ENCODE data around the gene BRINP3. TPM values are rescaled to one million over a fixed set of nuclear protein-coding genes. Genes with fewer than 3 reads are reported as not detected.

Gene BRINP3
- polyA plus RNA-seq, 3 donors, result 4.1 to 7.9 (median 5.3) TPM

- DNase-seq (ENCODE audit: low read depth in 3 of 3, low spot score in 2 of 3), result no peak
Observed at GRCh38 chr1:190453550-190453949, 24.1 kb downstream of the BRINP3 start.

GRCh38 chr1:190452272-190452848, 25.3 kb downstream of the BRINP3 start:
- no peak for DNase-seq (ENCODE audit: low read depth in 3 of 3, low spot score in 2 of 3)

GRCh38 chr1:190444464-190444863, 33.2 kb downstream of the BRINP3 start:
- DNase-seq (ENCODE audit: low read depth in 3 of 3, low spot score in 2 of 3), result no peak

- no peak for DNase-seq (ENCODE audit: low read depth in 3 of 3, low spot score in 2 of 3)
Observed at GRCh38 chr1:190439447-190439846, 38.2 kb downstream of the BRINP3 start.

GRCh38 chr1:190436615-190437014, 41.0 kb downstream of the BRINP3 start:
- no peak for DNase-seq (ENCODE audit: low read depth in 3 of 3, low spot score in 2 of 3)

GRCh38 chr1:190429932-190430331, 47.7 kb downstream of the BRINP3 start:
- DNase-seq (ENCODE audit: low read depth in 3 of 3, low spot score in 2 of 3), result no peak

DNA sequence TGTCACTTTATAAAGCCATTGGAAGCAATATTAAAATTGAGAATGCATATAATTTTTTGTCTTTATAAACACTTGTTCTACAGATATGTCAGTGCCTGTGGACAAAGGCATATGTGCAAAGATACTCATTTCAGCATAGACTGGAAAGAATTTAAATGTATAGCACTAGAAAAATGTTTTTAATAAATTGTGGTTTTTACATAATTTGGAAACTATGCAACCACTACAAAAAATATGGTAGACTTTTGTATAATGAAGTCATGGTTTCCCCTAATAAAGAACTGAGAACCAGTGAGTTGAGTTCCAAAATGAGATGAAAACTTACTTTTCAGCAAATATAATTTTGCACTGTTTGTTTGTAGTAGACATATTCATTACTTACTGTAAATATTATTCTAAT, 48.5 kb downstream of the BRINP3 start:
- DNase-seq (ENCODE audit: low read depth in 3 of 3, low spot score in 2 of 3), result no peak

DNA sequence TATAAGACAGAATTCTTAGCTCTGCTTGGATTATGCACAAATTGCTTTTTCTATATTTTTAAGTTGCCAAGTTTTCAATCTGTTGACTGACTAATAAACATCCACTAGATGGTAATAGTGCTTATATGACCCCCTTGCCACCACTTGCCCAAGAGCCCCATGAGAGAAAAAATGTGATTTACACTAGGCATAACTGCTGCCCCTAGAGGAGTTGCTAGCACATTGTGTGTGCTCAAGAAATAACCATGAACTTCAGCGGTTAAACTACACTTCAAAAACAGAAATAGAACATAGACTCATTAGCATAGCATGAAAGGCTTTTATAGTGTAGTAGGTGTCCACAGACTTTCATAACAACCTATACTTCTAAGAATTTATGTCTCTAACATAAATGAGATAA, 61.4 kb downstream of the BRINP3 start:
- DNase-seq (ENCODE audit: low read depth in 3 of 3, low spot score in 2 of 3), result no peak

DNA sequence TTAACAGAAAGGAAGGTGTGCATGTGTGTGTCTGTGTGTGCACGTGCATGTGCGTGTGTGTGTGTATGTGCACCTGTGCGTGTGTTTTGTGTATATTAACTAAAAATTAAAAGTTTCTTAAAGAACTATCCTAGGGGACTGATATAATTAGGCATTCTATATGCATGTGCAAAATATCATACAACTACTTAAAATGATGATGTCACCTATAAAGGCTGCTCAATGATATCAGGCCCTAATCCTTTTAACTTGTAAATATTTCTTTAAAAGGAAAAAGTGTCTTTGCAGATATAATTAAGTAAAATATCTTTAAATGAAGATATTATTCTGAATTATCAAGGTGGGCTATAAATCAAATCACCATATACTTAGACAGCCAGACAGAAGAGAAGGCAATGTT, 64.5 kb downstream of the BRINP3 start:
- no peak for DNase-seq (ENCODE audit: low read depth in 3 of 3, low spot score in 2 of 3)

DNA sequence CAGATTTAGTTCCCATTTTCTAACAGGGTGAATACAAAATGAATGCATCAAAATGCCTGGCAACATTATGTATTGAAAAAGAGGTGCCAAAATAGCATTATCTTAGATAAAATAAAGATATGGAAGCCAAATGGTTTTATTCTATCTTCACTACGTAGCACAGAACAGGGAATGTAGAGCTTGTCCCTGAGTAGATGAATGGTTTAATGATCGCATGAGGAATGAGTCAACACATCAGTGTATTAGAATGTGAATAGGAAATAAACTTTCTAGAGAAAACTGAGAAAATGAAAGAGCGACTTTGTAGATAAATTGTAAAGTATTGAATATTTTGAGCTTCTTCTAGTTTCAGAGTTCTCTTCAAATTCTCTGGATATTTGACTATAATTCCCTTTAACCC, 74.3 kb downstream of the BRINP3 start:
- no peak for DNase-seq (ENCODE audit: low read depth in 3 of 3, low spot score in 2 of 3)

DNA sequence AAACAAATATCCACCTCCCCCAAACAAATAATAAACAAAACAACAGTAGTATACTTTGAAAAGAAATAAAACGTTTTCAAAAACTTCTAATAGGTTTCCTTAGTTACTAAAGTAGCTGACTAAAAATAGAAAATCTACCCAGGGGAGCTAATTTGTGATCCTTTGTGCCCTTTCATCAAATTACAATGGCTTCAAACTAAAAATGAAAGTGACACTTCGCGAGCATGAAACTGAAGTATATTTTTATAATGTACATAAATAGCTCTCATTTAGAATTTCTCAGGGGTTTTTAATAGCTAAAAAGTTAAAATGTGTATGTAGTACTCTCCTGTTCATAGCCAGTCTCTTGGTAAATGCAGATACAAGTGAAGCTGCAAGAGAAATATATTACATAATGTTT, 78.4 kb downstream of the BRINP3 start:
- DNase-seq (ENCODE audit: low read depth in 3 of 3, low spot score in 2 of 3), result no peak

DNA sequence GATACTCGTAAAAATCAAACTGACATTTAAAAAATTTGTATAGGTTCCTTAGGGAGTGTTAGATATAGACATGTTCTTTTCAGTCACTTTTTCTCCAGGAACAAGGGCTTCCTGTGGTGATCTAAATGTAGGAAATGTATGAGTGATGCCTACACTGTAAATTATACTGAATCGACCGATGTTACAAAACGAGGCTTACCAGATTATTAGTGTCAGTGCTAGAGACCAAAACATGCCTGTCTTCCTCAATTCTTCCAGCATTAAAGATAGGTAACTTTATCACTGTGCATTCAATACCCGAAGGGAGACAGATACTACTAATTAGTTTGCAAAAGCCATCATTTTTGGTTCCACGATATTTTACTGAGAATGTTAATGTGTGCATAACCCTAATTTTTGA, 86.1 kb downstream of the BRINP3 start:
- no peak for DNase-seq (ENCODE audit: low read depth in 3 of 3, low spot score in 2 of 3)

DNA sequence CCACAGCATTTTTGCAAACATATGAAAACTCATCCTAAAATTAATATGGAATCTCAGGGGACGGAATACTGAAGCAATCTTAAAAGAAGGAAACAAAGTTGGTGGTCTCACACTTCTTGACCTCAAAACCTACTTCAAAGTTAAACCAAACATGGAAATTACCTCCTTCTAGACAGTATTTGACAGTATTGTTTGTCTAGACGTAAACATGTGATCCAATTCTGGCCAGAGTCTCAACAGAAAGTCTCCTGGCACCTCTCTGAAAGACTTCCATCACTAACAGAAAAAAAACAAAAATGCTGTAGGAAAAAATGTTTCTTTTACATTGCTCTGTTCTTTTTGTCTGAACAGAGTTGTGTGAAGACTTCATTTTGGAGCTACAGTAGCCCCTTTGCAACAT, 99.7 kb downstream of the BRINP3 start:
- DNase-seq (ENCODE audit: low read depth in 3 of 3, low spot score in 2 of 3), result no peak

GRCh38 chr1:190377294-190377693, 100.4 kb downstream of the BRINP3 start:
- no peak for DNase-seq (ENCODE audit: low read depth in 3 of 3, low spot score in 2 of 3)

GRCh38 chr1:190376044-190376443, 101.6 kb downstream of the BRINP3 start:
- no peak for DNase-seq (ENCODE audit: low read depth in 3 of 3, low spot score in 2 of 3)

- no peak for DNase-seq (ENCODE audit: low read depth in 3 of 3, low spot score in 2 of 3)
Observed at GRCh38 chr1:190373705-190374336, 103.8 kb downstream of the BRINP3 start.

- no peak for DNase-seq (ENCODE audit: low read depth in 3 of 3, low spot score in 2 of 3)
Observed at GRCh38 chr1:190367200-190367599, 110.5 kb downstream of the BRINP3 start.

- DNase-seq (ENCODE audit: low read depth in 3 of 3, low spot score in 2 of 3), result no peak
Observed at GRCh38 chr1:190365283-190365682, 112.4 kb downstream of the BRINP3 start.

DNA sequence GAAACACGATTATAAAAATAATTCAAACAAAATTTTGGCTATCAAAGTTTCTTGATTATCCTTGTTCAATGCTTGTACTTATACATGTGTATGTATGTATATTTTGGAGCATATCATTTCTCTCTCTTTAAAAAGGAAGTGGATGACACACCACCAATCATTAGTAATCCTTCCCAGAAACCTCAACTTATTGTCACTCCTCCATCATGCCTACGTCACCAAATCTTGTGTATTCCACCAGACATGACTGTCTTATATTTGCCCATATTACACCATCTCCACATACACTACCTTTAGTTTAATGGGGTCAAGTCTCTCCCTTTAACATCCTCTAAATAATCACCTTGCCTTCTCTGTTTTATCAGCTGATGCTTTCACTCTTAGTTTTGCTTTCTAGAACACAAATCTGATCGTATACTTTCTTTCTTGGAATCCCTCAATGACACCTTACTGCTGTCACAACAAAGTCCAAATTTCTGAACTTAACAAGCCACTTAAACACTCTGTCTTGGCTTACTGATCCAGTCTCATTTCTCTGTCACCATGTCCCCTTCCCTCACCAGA, 124.0 kb downstream of the BRINP3 start:
- no peak for DNase-seq (ENCODE audit: low read depth in 3 of 3, low spot score in 2 of 3)

DNA sequence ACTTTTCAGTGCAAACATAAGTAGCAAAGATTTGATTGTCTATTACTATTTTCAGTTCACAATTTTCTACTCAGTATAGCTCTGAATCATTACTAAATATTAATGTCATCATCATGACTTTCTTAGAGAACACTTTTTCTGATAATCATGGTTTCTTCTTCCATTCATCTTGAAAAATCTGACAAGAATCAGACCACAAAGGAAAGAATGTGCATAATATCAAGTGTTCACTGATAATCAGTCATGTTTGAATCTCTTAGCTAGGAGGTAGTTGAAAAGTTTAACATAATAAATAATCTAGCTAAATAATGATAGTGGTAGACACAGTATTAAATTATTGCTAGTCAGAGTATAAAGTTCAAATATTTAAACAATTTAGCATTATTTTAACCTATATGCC, 133.2 kb downstream of the BRINP3 start:
- DNase-seq (ENCODE audit: low read depth in 3 of 3, low spot score in 2 of 3), result no peak

DNA sequence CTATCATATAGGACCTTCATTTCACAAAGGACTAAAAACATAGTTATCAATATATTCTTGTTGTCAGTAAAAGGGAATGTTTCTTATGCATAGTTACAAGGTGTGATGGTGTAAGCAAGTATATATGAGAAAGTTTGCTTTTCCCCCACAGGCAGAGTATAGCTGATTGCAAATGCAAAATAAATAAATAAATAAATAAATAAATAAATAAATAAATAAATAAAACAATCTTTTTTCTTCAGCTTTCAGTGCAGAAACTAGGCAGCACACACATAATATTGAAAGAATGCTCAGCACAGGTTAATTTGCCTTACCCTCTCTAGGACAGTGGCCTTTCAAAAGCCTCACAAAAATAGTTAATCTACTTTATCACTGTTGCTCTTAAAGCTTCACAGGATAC, 138.8 kb downstream of the BRINP3 start:
- no peak for DNase-seq (ENCODE audit: low read depth in 3 of 3, low spot score in 2 of 3)

- DNase-seq (ENCODE audit: low read depth in 3 of 3, low spot score in 2 of 3), result no peak
Observed at GRCh38 chr1:190328871-190329270, 148.8 kb downstream of the BRINP3 start.

GRCh38 chr1:190328361-190328760, 149.3 kb downstream of the BRINP3 start:
- no peak for DNase-seq (ENCODE audit: low read depth in 3 of 3, low spot score in 2 of 3)

Data from right renal cortex interstitium (tissue), 3 donors.